ENCODE data around the gene IL17B. TPM values are rescaled to one million over a fixed set of nuclear protein-coding genes. Genes with fewer than 3 reads are reported as not detected.

The IL17B gene
- total and polyA plus RNA-seq, 8 donors = 0.56 to 31.0 (median 1.8) TPM; not detected in 3

- TF ChIP-seq POLR2AphosphoS5 (IDR thresholded peaks at IDR 0.05) (no peak), EP300 (IDR thresholded peaks at IDR 0.05) (no peak), CTCF (IDR thresholded peaks at IDR 0.05) (no peak), POLR2A (IDR thresholded peaks at IDR 0.05) (no peak)
- no peak for DNase-seq
- Histone ChIP-seq H3K9me3 (no peaks in the 10 kb centered on the region), H3K27ac (no peak overlapping the region), H3K4me1 (peaks cover 4 to 37% (median 15%) of the 10 kb centered on the region in 4 donors), H3K4me3 (no peak overlapping the region), H3K27me3 (no peaks in the 10 kb centered on the region), H3K36me3 (no peaks in the 10 kb centered on the region)
- intact Hi-C loops (cut with DNase I; ENCODE audit: low total_unique reads) = no loop called here
- 90 to 93% (median 92%) methylated on average over 6 of the region's 6 CpGs for WGBS, 5 donors
Measured at GRCh38 chr5:149375434-149375833, 3.7 kb downstream of the IL17B start.

- no peak for DNase-seq
- intact Hi-C loops (cut with DNase I; ENCODE audit: low total_unique reads) = no loop called here
- WGBS, 5 donors = 74 to 82% (median 81%) methylated on average over 3 of the region's 3 CpGs
Measured at GRCh38 chr5:149374801-149375200, 4.3 kb downstream of the IL17B start.

GRCh38 chr5:149374303-149374702, 4.8 kb downstream of the IL17B start:
- TF ChIP-seq POLR2AphosphoS5 (IDR thresholded peaks at IDR 0.05) (no peak), CTCF (IDR thresholded peaks at IDR 0.05) (no peak), EP300 (IDR thresholded peaks at IDR 0.05) (no peak)

More at GRCh38 chr5:149374801-149375200, 4.3 kb downstream of the IL17B start:
- Histone ChIP-seq H3K36me3 (no peaks in the 10 kb centered on the region), H3K9me3 (no peaks in the 10 kb centered on the region), H3K4me1 (peaks cover 4 to 33% (median 14%) of the 10 kb centered on the region in 4 donors), H3K27me3 (no peaks in the 10 kb centered on the region), H3K27ac (peak overlapping the region in 1 of 5 donors; percentile 46), H3K4me3 (no peak overlapping the region)
- TF ChIP-seq EP300 (IDR thresholded peaks at IDR 0.05) = no peak
- TF ChIP-seq POLR2AphosphoS5 (IDR thresholded peaks at IDR 0.05) = no peak
- no peak for TF ChIP-seq CTCF (IDR thresholded peaks at IDR 0.05)
- no peak for TF ChIP-seq POLR2A (IDR thresholded peaks at IDR 0.05)

GRCh38 chr5:149372932-149373331, 6.2 kb downstream of the IL17B start:
- Histone ChIP-seq H3K4me3 (no peak overlapping the region), H3K4me1 (peaks cover 2 to 21% (median 12%) of the 10 kb centered on the region in 4 donors), H3K27me3 (no peaks in the 10 kb centered on the region), H3K9me3 (no peaks in the 10 kb centered on the region), H3K36me3 (no peaks in the 10 kb centered on the region), H3K27ac (peak overlapping the region in 2 of 5 donors; percentile 4 to 72)
- intact Hi-C loops (cut with DNase I; ENCODE audit: low total_unique reads) = no loop called here
- 84 to 96% (median 92%) methylated on average over 3 of the region's 3 CpGs for WGBS, 5 donors
- TF ChIP-seq CTCF (IDR thresholded peaks at IDR 0.05) = no peak
- no peak for TF ChIP-seq POLR2AphosphoS5 (IDR thresholded peaks at IDR 0.05)
- TF ChIP-seq POLR2A (IDR thresholded peaks at IDR 0.05) = no peak
- no peak for TF ChIP-seq EP300 (IDR thresholded peaks at IDR 0.05)
- DNase-seq = no peak

More at GRCh38 chr5:149374303-149374702, 4.8 kb downstream of the IL17B start:
- Histone ChIP-seq H3K27ac (peak overlapping the region in 1 of 5 donors; percentile 46), H3K4me3 (no peak overlapping the region), H3K4me1 (peaks cover 4 to 32% (median 11%) of the 10 kb centered on the region in 4 donors), H3K27me3 (no peaks in the 10 kb centered on the region), H3K36me3 (no peaks in the 10 kb centered on the region), H3K9me3 (no peaks in the 10 kb centered on the region)
- no peak for DNase-seq
- 88 to 93% (median 91%) methylated on average over 19 to 20 of the region's 20 CpGs for WGBS, 5 donors
- intact Hi-C loops (cut with DNase I; ENCODE audit: low total_unique reads) = no loop called here
